ENCODE results near the gene C6.

C6 gene

DNA sequence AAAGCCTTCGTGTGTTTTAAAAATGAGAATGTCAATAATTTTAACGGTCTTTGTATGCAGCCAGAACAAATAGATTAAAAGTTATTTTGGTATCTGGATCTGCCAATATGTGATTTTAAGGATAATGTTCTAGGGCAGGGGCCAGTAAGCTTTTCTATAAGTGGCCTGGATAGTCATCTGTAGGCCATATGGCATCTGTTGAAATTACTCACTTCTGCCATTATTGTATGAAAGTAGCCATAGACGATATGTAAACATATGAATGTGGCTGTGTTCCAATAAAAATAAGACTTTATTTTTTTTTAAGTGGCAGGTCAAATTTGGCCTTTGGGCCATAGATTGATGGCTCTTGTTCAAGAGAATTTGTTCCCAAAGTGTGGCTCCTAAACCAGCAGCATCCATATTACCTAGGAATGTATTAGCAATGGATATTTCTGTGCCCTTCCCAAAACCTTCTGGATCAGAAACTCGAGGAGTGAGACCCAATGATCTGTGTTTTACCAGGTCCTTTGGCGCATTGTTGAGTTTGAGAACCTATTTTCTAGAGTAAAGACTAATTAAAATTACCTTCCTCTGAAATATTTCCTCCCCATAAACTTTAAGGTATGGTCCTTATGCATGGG is 55.9 kb downstream of the C6 start:
- no peak overlapping the region for H3K27ac ChIP-seq (ENCODE audit: low read depth, low read length)
- H3K9me2 ChIP-seq (replicated peaks; ENCODE audit: insufficient read depth, low read length), result no peaks in the 10 kb centered on the region
- H3K36me3 ChIP-seq (ENCODE audit: low read length), result no peaks in the 10 kb centered on the region
- H3K4me2 ChIP-seq (ENCODE audit: low read depth, low read length, poor library complexity, severe bottlenecking), result no peak overlapping the region
- no peaks in the 10 kb centered on the region for H3F3A ChIP-seq (ENCODE audit: insufficient read depth)
- H3K27me3 ChIP-seq (ENCODE audit: low read length), result no peaks in the 10 kb centered on the region; the same call in 1 of the 2 replicates
- H4K20me1 ChIP-seq (ENCODE audit: low read depth, low read length), result no peaks in the 10 kb centered on the region
- no peak overlapping the region for H2AFZ ChIP-seq (ENCODE audit: low read depth, low read length, severe bottlenecking)
- H3K9me3 ChIP-seq (ENCODE audit: insufficient read depth, low read length), result no peaks in the 10 kb centered on the region
- no peak overlapping the region for H3K9ac ChIP-seq (ENCODE audit: low read length)
- H3K79me2 ChIP-seq (ENCODE audit: insufficient read depth, low read length), result no peaks in the 10 kb centered on the region
- TF ChIP-seq, protein P1, sequence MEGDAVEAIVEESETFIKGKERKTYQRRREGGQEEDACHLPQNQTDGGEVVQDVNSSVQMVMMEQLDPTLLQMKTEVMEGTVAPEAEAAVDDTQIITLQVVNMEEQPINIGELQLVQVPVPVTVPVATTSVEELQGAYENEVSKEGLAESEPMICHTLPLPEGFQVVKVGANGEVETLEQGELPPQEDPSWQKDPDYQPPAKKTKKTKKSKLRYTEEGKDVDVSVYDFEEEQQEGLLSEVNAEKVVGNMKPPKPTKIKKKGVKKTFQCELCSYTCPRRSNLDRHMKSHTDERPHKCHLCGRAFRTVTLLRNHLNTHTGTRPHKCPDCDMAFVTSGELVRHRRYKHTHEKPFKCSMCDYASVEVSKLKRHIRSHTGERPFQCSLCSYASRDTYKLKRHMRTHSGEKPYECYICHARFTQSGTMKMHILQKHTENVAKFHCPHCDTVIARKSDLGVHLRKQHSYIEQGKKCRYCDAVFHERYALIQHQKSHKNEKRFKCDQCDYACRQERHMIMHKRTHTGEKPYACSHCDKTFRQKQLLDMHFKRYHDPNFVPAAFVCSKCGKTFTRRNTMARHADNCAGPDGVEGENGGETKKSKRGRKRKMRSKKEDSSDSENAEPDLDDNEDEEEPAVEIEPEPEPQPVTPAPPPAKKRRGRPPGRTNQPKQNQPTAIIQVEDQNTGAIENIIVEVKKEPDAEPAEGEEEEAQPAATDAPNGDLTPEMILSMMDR (IDR thresholded peaks at IDR 0.05; ENCODE audit: insufficient read depth, low read length, poor library complexity, severe bottlenecking), result no peak
- no peak for TF ChIP-seq EZH2phosphoT487 (conservative IDR thresholded peaks at IDR 0.05; ENCODE audit: low read length)
- H3K4me3 ChIP-seq (ENCODE audit: insufficient read depth, low read length, poor library complexity, severe bottlenecking), result no peak overlapping the region

DNA sequence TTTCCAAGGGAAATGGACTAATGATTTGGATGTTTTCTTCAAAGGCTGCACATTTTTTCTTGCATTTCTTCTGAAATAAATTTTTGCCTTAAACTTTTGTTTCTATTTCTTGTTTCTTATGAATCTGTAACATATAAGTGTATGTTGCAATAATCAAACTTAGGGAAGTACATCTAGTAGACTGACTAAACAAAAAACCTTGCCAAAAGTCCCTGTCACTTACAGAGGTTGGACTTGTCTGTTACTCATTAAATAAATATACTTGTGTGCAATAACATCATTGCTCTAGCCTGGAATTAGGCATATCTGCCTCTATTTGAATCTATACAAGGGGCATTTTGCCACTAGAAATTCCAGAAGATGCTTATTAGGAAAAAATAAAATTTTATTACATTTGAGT is 56.6 kb downstream of the C6 start:
- Histone ChIP-seq H3K4me2 (ENCODE audit: low read depth, low read length, poor library complexity, severe bottlenecking) (no peak overlapping the region), H3K79me2 (ENCODE audit: insufficient read depth, low read length) (no peaks in the 10 kb centered on the region)

DNA sequence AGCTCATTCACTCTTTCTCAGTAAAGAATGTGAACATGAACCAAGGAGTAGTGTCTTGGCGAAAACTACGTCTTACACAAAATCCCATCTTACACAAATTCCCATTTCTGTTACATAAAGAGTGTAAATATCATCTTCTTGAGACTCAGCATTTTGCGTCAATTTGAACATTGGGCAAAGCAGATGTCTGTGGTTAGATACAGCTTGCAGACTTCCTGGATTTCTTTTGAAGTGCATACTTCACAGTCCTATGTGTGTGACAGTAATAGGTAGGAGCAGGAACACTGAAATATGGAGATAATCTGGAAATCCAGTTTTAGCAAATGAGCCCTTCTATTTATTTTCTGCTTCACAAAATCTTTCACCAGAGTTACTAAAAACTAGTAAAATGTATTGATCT is 58.8 kb downstream of the C6 start:
- no peak overlapping the region for H3K9ac ChIP-seq (ENCODE audit: low read length)
- H3K4me2 ChIP-seq (ENCODE audit: low read depth, low read length, poor library complexity, severe bottlenecking), result no peak overlapping the region
- H3F3A ChIP-seq (ENCODE audit: insufficient read depth), result no peaks in the 10 kb centered on the region
- H2AFZ ChIP-seq (ENCODE audit: low read depth, low read length, severe bottlenecking), result no peak overlapping the region
- no peaks in the 10 kb centered on the region for H3K9me2 ChIP-seq (replicated peaks; ENCODE audit: insufficient read depth, low read length)
- H3K79me2 ChIP-seq (ENCODE audit: insufficient read depth, low read length), result no peaks in the 10 kb centered on the region
- no peak overlapping the region for H3K27ac ChIP-seq (ENCODE audit: low read depth, low read length)
- H3K27me3 ChIP-seq (ENCODE audit: low read length), result no peaks in the 10 kb centered on the region; the same call in 1 of the 2 replicates
- H3K9me3 ChIP-seq (ENCODE audit: insufficient read depth, low read length), result no peaks in the 10 kb centered on the region
- no peak for TF ChIP-seq EZH2phosphoT487 (conservative IDR thresholded peaks at IDR 0.05; ENCODE audit: low read length)
- TF ChIP-seq, protein P1 (IDR thresholded peaks at IDR 0.05; ENCODE audit: insufficient read depth, low read length, poor library complexity, severe bottlenecking), result no peak
- no peaks in the 10 kb centered on the region for H3K36me3 ChIP-seq (ENCODE audit: low read length)
- no peak overlapping the region for H3K4me3 ChIP-seq (ENCODE audit: insufficient read depth, low read length, poor library complexity, severe bottlenecking)
- no peaks in the 10 kb centered on the region for H4K20me1 ChIP-seq (ENCODE audit: low read depth, low read length)

More for the DNA sequence above, 56.6 kb downstream of the C6 start:
- Histone ChIP-seq H2AFZ (ENCODE audit: low read depth, low read length, severe bottlenecking) (no peak overlapping the region), H3K27me3 (ENCODE audit: low read length) (no peaks in the 10 kb centered on the region; the same call in 1 of the 2 replicates), H3K9ac (ENCODE audit: low read length) (no peak overlapping the region), H3K9me3 (ENCODE audit: insufficient read depth, low read length) (no peaks in the 10 kb centered on the region), H3K36me3 (ENCODE audit: low read length) (no peaks in the 10 kb centered on the region), H3K4me3 (ENCODE audit: insufficient read depth, low read length, poor library complexity, severe bottlenecking) (no peak overlapping the region), H3K9me2 (replicated peaks; ENCODE audit: insufficient read depth, low read length) (no peaks in the 10 kb centered on the region), H3K27ac (ENCODE audit: low read depth, low read length) (no peak overlapping the region), H3F3A (ENCODE audit: insufficient read depth) (no peaks in the 10 kb centered on the region), H4K20me1 (ENCODE audit: low read depth, low read length) (no peaks in the 10 kb centered on the region)
- TF ChIP-seq, protein P1 (IDR thresholded peaks at IDR 0.05; ENCODE audit: insufficient read depth, low read length, poor library complexity, severe bottlenecking), result no peak
- no peak for TF ChIP-seq EZH2phosphoT487 (conservative IDR thresholded peaks at IDR 0.05; ENCODE audit: low read length)
